ENCODE results near the gene SGSH. TPM values are rescaled to one million over a fixed set of nuclear protein-coding genes. Genes with fewer than 3 reads are reported as not detected.

SGSH gene
- total RNA-seq, 1 donor from 2014 or later = 24.0 TPM

DNA sequence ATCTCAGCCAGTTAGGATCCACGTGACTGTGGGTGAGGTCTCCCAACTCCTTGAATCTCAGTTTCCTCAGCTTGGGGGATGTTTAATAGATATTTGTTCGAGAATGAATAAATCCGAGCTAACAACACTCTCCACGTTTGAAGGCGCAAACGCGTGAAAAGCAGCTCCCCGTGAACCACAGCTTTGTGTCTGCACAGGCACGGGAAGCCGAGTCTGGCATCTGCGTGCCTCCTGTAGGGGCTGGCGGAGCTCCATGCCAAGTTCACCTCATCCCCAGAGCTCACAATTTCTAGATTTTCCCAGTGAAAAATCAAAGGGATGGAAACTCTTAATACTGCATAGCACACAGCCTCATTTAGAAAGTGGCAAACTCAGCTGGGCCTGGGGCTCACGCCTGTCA lies 14.3 kb downstream of the SGSH start:
- TF ChIP-seq, protein P1, sequence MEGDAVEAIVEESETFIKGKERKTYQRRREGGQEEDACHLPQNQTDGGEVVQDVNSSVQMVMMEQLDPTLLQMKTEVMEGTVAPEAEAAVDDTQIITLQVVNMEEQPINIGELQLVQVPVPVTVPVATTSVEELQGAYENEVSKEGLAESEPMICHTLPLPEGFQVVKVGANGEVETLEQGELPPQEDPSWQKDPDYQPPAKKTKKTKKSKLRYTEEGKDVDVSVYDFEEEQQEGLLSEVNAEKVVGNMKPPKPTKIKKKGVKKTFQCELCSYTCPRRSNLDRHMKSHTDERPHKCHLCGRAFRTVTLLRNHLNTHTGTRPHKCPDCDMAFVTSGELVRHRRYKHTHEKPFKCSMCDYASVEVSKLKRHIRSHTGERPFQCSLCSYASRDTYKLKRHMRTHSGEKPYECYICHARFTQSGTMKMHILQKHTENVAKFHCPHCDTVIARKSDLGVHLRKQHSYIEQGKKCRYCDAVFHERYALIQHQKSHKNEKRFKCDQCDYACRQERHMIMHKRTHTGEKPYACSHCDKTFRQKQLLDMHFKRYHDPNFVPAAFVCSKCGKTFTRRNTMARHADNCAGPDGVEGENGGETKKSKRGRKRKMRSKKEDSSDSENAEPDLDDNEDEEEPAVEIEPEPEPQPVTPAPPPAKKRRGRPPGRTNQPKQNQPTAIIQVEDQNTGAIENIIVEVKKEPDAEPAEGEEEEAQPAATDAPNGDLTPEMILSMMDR (IDR thresholded peaks at IDR 0.05; ENCODE audit: insufficient read depth, low read depth, low read length) = no peak
- TF ChIP-seq EZH2 (IDR thresholded peaks at IDR 0.05; ENCODE audit: insufficient read depth, low read length) = no peak
- H3K36me3 ChIP-seq (ENCODE audit: insufficient read depth, low read length) = no peaks in the 10 kb centered on the region
- H3K27me3 Mint-ChIP-seq (ENCODE audit: low read depth, unreplicated experiment) = no peaks in the 10 kb centered on the region
- H3K9me3 ChIP-seq (ENCODE audit: insufficient read depth, low read depth, low read length) = no peaks in the 10 kb centered on the region
- H3K9ac ChIP-seq (ENCODE audit: low read length) = no peak overlapping the region
- H2AFZ ChIP-seq (ENCODE audit: low read depth, low read length) = no peak overlapping the region
- no peak overlapping the region for H3K4me3 ChIP-seq (ENCODE audit: insufficient read depth, low read depth, low read length)
- no peak overlapping the region for H3K27ac ChIP-seq (ENCODE audit: low read depth, low read length)
- no peak overlapping the region for H3K4me3 Mint-ChIP-seq (ENCODE audit: unreplicated experiment)
- H3K9me3 Mint-ChIP-seq (ENCODE audit: unreplicated experiment) = peaks cover 1% of the 10 kb centered on the region
- H3K4me1 ChIP-seq (ENCODE audit: insufficient read depth, low read length) = no peaks in the 10 kb centered on the region
- FAIRE-seq = no peak
- H3K27ac Mint-ChIP-seq (ENCODE audit: unreplicated experiment) = no peak overlapping the region
- H3K79me2 ChIP-seq (ENCODE audit: insufficient read depth, low read length) = no peaks in the 10 kb centered on the region
- H3K27me3 ChIP-seq (ENCODE audit: insufficient read depth, low read length) = no peaks in the 10 kb centered on the region
- no peak overlapping the region for H3K4me2 ChIP-seq (ENCODE audit: low read length)
- DNase-seq (ENCODE audit: low read depth) = no peak
- H4K20me1 ChIP-seq (ENCODE audit: insufficient read depth, low read length) = no peaks in the 10 kb centered on the region
- peaks cover 5% of the 10 kb centered on the region for H3K36me3 Mint-ChIP-seq (ENCODE audit: low read depth, unreplicated experiment)
- no peaks in the 10 kb centered on the region for H3K4me1 Mint-ChIP-seq (ENCODE audit: low read depth, unreplicated experiment)

DNA sequence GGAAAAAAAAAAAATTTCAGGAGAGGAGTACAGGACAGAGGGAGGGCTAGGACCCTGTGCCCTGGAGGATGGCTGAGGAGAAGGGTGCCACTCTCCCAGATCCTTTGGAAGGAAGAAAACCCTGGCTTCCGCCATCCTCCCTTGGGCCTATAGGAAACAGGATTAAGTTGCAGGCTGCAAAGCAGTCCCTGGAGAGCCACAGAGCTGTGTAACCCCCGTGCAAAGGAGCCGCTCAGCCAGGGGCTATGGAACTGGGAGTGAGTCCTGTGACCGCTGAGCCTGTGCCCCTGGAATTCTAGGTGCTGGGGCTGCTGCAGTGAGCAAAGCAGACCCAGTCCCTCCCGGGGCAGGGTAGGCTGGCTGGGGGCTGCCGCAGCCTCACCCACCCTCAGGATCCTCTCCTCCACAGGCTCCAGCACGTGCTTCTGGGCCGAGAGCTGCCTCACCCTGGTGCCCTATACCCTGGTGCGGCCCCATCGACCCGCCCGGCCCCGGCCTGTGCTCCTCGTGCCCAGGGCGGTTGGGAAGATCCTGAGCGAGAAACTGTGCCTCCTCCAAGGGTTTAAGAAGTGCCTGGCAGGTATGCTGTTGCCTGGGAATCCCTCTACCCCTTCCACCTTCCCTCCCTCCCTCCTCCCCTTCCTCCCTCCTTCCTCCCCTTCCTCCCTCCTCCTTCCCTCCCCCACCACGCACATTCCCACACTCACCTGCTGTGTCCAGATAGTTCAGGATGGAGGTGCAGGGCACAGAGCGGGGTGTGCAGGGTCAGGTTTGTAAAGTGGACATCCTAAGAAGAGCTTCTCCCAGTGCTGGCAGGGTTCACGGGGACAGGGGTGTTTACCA lies 15.3 kb downstream of the SGSH start:
- no peak overlapping the region for H3K4me3 ChIP-seq (ENCODE audit: insufficient read depth, low read depth, low read length)
- TF ChIP-seq, protein P1 (IDR thresholded peaks at IDR 0.05; ENCODE audit: insufficient read depth, low read depth, low read length) = no peak
- no peak for TF ChIP-seq EZH2 (IDR thresholded peaks at IDR 0.05; ENCODE audit: insufficient read depth, low read length)
- no peak overlapping the region for H3K27ac ChIP-seq (ENCODE audit: low read depth, low read length)
- H3K4me1 ChIP-seq (ENCODE audit: insufficient read depth, low read length) = no peaks in the 10 kb centered on the region
- Mint-ChIP-seq H3K27me3 (ENCODE audit: low read depth, unreplicated experiment) (no peaks in the 10 kb centered on the region), H3K27ac (ENCODE audit: unreplicated experiment) (no peak overlapping the region), H3K9me3 (ENCODE audit: unreplicated experiment) (no peaks in the 10 kb centered on the region), H3K36me3 (ENCODE audit: low read depth, unreplicated experiment) (no peaks in the 10 kb centered on the region), H3K4me3 (ENCODE audit: unreplicated experiment) (no peak overlapping the region), H3K4me1 (ENCODE audit: low read depth, unreplicated experiment) (no peaks in the 10 kb centered on the region)
- H4K20me1 ChIP-seq (ENCODE audit: insufficient read depth, low read length) = no peaks in the 10 kb centered on the region
- H3K4me2 ChIP-seq (ENCODE audit: low read length) = no peak overlapping the region
- H3K79me2 ChIP-seq (ENCODE audit: insufficient read depth, low read length) = no peaks in the 10 kb centered on the region
- no peaks in the 10 kb centered on the region for H3K27me3 ChIP-seq (ENCODE audit: insufficient read depth, low read length)
- H3K36me3 ChIP-seq (ENCODE audit: insufficient read depth, low read length) = no peaks in the 10 kb centered on the region
- DNase-seq (ENCODE audit: low read depth) (no peak), FAIRE-seq (no peak)
- no peak overlapping the region for H3K9ac ChIP-seq (ENCODE audit: low read length)
- no peaks in the 10 kb centered on the region for H3K9me3 ChIP-seq (ENCODE audit: insufficient read depth, low read depth, low read length)
- H2AFZ ChIP-seq (ENCODE audit: low read depth, low read length) = no peak overlapping the region

DNA sequence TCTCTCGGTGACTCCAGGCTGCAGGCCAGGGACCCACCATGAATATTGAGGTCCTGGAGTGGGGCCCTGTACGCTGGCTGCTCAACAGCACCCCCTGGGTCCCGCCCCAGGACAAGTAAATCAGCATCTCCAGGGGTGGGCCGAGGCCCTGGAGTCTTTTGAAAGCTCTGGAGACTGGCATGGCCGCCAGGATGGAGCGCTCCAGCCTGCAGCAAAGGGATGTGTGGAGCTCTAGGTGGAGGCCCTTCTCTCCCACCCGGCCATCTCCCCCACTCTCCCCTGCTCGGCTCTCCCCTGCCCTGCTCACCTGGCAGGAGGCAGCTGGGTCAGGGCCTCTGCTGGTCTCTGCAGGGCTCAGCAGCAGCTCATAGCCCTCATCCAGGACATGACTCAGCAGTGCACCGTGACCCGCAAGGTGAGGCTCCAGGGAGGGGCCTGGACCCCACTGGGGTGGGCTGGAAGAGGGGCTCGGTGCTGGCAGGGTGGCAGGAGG lies 16.6 kb downstream of the SGSH start:
- no peak overlapping the region for H3K4me3 ChIP-seq (ENCODE audit: insufficient read depth, low read depth, low read length)
- H3K36me3 ChIP-seq (ENCODE audit: insufficient read depth, low read length) = no peaks in the 10 kb centered on the region
- Mint-ChIP-seq H3K4me1 (ENCODE audit: low read depth, unreplicated experiment) (no peaks in the 10 kb centered on the region), H3K27me3 (ENCODE audit: low read depth, unreplicated experiment) (no peaks in the 10 kb centered on the region), H3K4me3 (ENCODE audit: unreplicated experiment) (no peak overlapping the region), H3K9me3 (ENCODE audit: unreplicated experiment) (no peaks in the 10 kb centered on the region), H3K36me3 (ENCODE audit: low read depth, unreplicated experiment) (no peaks in the 10 kb centered on the region), H3K27ac (ENCODE audit: unreplicated experiment) (no peak overlapping the region)
- no peaks in the 10 kb centered on the region for H3K27me3 ChIP-seq (ENCODE audit: insufficient read depth, low read length)
- no peak overlapping the region for H3K9ac ChIP-seq (ENCODE audit: low read length)
- H3K9me3 ChIP-seq (ENCODE audit: insufficient read depth, low read depth, low read length) = no peaks in the 10 kb centered on the region
- no peaks in the 10 kb centered on the region for H3K4me1 ChIP-seq (ENCODE audit: insufficient read depth, low read length)
- no peak for TF ChIP-seq EZH2 (IDR thresholded peaks at IDR 0.05; ENCODE audit: insufficient read depth, low read length)
- TF ChIP-seq, protein P1 (IDR thresholded peaks at IDR 0.05; ENCODE audit: insufficient read depth, low read depth, low read length) = no peak
- H2AFZ ChIP-seq (ENCODE audit: low read depth, low read length) = no peak overlapping the region
- H3K27ac ChIP-seq (ENCODE audit: low read depth, low read length) = no peak overlapping the region
- H3K4me2 ChIP-seq (ENCODE audit: low read length) = no peak overlapping the region
- FAIRE-seq = no peak
- no peaks in the 10 kb centered on the region for H4K20me1 ChIP-seq (ENCODE audit: insufficient read depth, low read length)
- no peaks in the 10 kb centered on the region for H3K79me2 ChIP-seq (ENCODE audit: insufficient read depth, low read length)
- no peak for DNase-seq (ENCODE audit: low read depth)
